Measurements from ENCODE around the gene CORO2A.

DNA sequence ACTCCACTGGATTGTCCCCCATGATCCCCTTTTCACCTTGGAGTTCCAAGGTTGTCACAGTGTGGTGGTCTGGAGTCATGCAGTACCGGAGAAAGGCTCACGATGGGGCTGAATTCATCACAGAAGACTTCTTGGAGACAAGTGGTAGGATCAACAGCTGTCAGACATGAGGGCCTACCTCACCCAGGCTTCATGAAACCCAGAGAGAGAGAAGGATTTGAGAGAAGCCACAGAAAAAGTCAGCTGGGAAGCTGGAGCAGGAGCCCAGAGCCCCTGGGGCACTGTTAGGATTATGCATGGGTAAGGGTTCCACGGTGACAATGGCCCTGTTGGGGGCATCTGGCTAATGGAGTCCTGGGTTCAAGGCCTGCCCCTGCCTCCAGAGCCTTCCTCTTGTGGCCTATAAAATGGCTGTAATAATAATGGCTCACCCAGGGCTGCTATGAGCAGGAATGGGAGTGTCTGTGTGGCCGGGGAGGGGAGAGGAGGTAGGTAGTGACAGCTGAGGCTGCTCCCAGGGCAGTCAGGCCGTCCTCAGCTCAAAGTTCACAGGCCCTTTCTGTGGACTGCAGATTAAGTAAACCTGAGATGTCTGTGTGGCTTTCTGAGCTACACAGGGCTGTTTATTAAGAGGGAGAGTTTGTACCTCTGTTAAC is 74.3 kb downstream of the CORO2A start:
- TF ChIP-seq, protein P1, sequence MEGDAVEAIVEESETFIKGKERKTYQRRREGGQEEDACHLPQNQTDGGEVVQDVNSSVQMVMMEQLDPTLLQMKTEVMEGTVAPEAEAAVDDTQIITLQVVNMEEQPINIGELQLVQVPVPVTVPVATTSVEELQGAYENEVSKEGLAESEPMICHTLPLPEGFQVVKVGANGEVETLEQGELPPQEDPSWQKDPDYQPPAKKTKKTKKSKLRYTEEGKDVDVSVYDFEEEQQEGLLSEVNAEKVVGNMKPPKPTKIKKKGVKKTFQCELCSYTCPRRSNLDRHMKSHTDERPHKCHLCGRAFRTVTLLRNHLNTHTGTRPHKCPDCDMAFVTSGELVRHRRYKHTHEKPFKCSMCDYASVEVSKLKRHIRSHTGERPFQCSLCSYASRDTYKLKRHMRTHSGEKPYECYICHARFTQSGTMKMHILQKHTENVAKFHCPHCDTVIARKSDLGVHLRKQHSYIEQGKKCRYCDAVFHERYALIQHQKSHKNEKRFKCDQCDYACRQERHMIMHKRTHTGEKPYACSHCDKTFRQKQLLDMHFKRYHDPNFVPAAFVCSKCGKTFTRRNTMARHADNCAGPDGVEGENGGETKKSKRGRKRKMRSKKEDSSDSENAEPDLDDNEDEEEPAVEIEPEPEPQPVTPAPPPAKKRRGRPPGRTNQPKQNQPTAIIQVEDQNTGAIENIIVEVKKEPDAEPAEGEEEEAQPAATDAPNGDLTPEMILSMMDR (IDR thresholded peaks at IDR 0.05), result no peak
- TF ChIP-seq POLR2A (IDR thresholded peaks at IDR 0.05), result no peak
